Mucosa of stomach (tissue), 1 donor: ENCODE results near the gene CADM2.
"Not testable (repeated sequence)": the region's sequence is repeated elsewhere in the genome, so short reads cannot be mapped to it uniquely, and the experiment has no call there.

Experiments used
- H3K27me3 ChIP-seq: one replicate; pipeline ENCODE4 v1.7.0; 2013; ENCODE audit warnings: mild to moderate bottlenecking, low read length; ENCODE audit not compliant: control insufficient read depth, insufficient read depth
- H3K36me3 ChIP-seq: one replicate; pipeline ENCODE4 v1.7.0; 2013; ENCODE audit warnings: low read length; ENCODE audit not compliant: control insufficient read depth, insufficient read depth
- H3K4me1 ChIP-seq: one replicate; pipeline ENCODE4 v1.7.0; 2013; ENCODE audit warnings: mild to moderate bottlenecking, low read length; ENCODE audit not compliant: control insufficient read depth, insufficient read depth
- H3K4me3 ChIP-seq: one replicate; pipeline ENCODE4 v1.7.0; 2013; ENCODE audit warnings: low read length
- H3K9ac ChIP-seq: one replicate; pipeline ENCODE4 v1.7.0; 2013; ENCODE audit warnings: mild to moderate bottlenecking, low read length, moderate library complexity
- H3K9me3 ChIP-seq: one replicate; pipeline ENCODE4 v1.7.0; 2013; ENCODE audit warnings: mild to moderate bottlenecking, low read length, moderate library complexity; ENCODE audit not compliant: control insufficient read depth
- donor health status: Pancreatic carcinoma.

The CADM2 gene

DNA sequence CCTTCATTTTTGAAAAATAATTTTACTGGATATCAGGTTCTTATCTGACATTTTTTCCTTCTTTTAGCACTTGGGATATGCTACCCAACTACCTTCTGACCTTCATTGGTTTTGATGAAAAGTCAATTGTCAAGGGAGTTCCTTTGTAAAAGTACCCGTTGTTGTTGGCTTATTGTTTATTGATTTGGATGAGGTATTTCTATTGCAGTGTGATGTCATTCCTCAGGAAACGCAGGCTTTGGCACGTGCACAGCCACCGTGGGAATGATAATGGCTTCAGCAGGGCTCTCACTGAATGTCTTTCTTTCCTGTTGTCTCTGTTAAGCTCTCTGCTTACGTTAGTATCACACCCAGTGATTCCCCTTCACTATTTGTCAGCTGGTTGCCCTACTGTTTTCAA is 944.6 kb downstream of the CADM2 start:
- Histone ChIP-seq H3K4me1 (no peaks in the 10 kb centered on the region), H3K9me3 (no peaks in the 10 kb centered on the region), H3K9ac (no peak overlapping the region), H3K4me3 (no peak overlapping the region), H3K27me3 (no peaks in the 10 kb centered on the region), H3K36me3 (no peaks in the 10 kb centered on the region)

GRCh38 chr3:85912980-85913379 is 954.2 kb downstream of the CADM2 start:
- Histone ChIP-seq H3K9me3 (no peaks in the 10 kb centered on the region), H3K4me3 (no peak overlapping the region), H3K9ac (no peak overlapping the region), H3K4me1 (no peaks in the 10 kb centered on the region), H3K36me3 (no peaks in the 10 kb centered on the region), H3K27me3 (no peaks in the 10 kb centered on the region)

DNA sequence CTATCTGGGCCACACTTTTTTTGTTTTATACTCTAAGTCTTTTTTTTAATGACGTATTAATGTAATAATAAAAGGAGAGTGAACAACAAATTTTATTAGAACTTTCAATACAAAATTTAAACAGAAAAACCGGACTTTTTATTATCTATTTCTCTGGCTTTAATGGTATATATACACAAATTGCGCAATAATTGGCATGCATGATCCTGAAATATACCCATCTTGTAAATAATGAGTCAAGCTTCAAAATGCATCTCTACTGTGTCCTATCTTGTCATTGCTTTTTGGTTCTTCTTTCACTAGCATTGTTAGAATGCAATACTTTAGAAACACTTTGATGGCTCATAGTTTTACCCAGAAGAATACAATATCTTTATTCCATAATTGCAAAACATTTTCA is 963.6 kb downstream of the CADM2 start:
- no peak overlapping the region for H3K4me3 ChIP-seq
- no peaks in the 10 kb centered on the region for H3K9me3 ChIP-seq
- no peak overlapping the region for H3K9ac ChIP-seq
- no peaks in the 10 kb centered on the region for H3K4me1 ChIP-seq
- no peaks in the 10 kb centered on the region for H3K27me3 ChIP-seq
- H3K36me3 ChIP-seq: no peaks in the 10 kb centered on the region

GRCh38 chr3:85930718-85931117 is 971.9 kb downstream of the CADM2 start:
- Histone ChIP-seq H3K9ac (no peak overlapping the region), H3K27me3 (no peaks in the 10 kb centered on the region), H3K4me1 (no peaks in the 10 kb centered on the region), H3K4me3 (no peak overlapping the region), H3K36me3 (no peaks in the 10 kb centered on the region), H3K9me3 (no peaks in the 10 kb centered on the region)

DNA sequence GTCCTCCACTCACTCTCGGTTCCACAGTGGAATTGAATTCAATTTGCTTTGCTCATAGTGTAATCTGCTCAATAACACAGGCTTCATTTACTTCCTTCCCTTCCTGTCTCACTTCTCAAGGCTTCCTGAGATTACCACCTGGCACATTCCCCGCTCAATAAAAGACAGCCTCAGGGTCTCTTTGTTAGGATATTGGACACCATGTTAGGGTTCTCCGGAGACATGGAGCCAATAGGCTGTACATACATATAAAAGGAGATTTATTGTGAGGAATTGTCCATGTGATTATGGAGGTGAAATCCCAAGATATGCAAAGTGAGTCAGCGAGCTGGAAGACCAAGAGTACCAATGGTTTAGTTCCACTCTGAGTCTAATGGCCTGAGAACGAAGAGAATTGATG is 974.5 kb downstream of the CADM2 start:
- Histone ChIP-seq H3K4me1 (no peaks in the 10 kb centered on the region), H3K9ac (no peak overlapping the region), H3K4me3 (no peak overlapping the region), H3K36me3 (no peaks in the 10 kb centered on the region), H3K27me3 (no peaks in the 10 kb centered on the region), H3K9me3 (no peaks in the 10 kb centered on the region)

DNA sequence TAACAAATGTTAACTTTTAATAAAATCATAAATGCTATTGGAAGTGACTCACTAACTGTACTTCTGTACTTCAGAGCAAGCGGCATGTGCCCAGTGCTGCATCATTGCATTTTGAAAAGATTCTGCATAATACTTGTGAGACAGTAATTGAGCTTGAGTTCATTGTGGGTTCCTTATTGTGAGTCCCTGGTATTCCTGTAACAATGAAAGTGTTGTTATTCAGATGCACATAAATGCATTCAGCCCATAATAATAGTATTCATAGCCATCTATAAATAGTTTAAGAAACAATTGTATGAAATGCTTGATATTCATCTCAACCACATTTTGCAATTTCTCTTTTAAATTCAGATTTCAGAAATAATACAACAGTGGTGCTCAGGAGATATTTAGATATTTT is 976.4 kb downstream of the CADM2 start:
- H3K27me3 ChIP-seq: no peaks in the 10 kb centered on the region
- H3K4me3 ChIP-seq: no peak overlapping the region
- H3K4me1 ChIP-seq: no peaks in the 10 kb centered on the region
- H3K9ac ChIP-seq: no peak overlapping the region
- no peaks in the 10 kb centered on the region for H3K36me3 ChIP-seq
- H3K9me3 ChIP-seq: no peaks in the 10 kb centered on the region

- Histone ChIP-seq H3K9me3 (no peaks in the 10 kb centered on the region), H3K9ac (no peak overlapping the region), H3K4me3 (no peak overlapping the region), H3K36me3 (no peaks in the 10 kb centered on the region), H3K27me3 (no peaks in the 10 kb centered on the region), H3K4me1 (no peaks in the 10 kb centered on the region)
Observed at GRCh38 chr3:85939074-85939482, 980.3 kb downstream of the CADM2 start.

DNA sequence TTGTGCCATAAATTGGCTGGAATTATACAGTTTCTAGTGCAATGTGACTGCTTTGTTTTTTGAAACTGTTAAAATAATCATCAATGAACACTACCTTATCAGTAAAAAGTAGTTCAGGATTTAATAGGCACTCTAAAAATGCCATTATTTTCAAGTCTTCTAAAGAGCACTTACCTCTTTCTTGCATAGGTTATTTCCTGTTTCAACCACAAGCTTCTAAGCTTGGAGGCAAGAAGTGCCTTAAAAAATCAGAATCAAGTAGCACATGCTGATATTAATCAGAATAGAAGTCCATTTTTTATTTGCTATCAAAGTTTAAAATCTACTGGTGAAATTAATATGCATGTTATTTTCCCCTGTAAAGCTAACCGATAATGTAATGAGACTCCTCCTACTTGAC is 991.6 kb downstream of the CADM2 start:
- no peak overlapping the region for H3K4me3 ChIP-seq
- H3K36me3 ChIP-seq: no peaks in the 10 kb centered on the region
- no peaks in the 10 kb centered on the region for H3K4me1 ChIP-seq
- no peaks in the 10 kb centered on the region for H3K27me3 ChIP-seq
- no peaks in the 10 kb centered on the region for H3K9me3 ChIP-seq
- H3K9ac ChIP-seq: no peak overlapping the region

GRCh38 chr3:85960793-85961192 is 1002.0 kb downstream of the CADM2 start:
- H3K4me1 ChIP-seq: no peaks in the 10 kb centered on the region
- no peaks in the 10 kb centered on the region for H3K9me3 ChIP-seq
- no peak overlapping the region for H3K9ac ChIP-seq
- no peak overlapping the region for H3K4me3 ChIP-seq
- H3K36me3 ChIP-seq: no peaks in the 10 kb centered on the region
- H3K27me3 ChIP-seq: no peaks in the 10 kb centered on the region

DNA sequence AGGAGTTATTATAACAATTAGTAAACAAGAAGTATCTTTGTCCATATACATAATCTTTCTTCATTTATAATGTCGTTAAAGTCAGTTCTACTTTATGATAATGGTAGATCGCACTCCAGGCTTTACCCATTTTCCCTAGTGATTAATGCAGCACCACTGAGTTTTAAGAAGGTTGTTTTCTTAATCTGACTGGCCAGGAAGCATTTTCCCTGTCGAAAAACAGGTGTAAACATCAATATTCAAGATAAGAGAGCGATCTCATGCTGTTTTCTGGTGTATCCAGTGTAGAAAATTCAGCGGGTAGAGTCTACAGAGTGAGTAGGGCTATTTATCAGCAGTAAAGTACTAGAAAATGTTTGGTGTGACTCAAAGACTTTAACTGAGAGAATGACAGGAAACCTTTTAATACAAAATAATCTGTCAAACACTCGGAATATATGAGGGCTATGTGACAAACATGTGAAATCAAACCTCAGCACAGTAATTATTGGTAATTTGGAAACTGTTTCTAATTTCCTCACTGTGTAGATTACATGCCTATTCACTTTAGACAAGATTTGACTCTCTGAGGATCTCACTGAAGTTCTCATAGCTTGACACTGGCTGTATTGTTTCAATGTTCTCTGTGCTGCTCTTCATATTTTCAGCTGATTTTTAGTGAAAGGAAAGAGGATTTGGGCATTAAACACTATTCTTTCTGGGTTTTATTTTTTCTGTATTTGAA is 1019.0 kb downstream of the CADM2 start:
- Histone ChIP-seq H3K4me3 (no peak overlapping the region), H3K9ac (no peak overlapping the region), H3K27me3 (no peaks in the 10 kb centered on the region), H3K9me3 (no peaks in the 10 kb centered on the region), H3K4me1 (no peaks in the 10 kb centered on the region), H3K36me3 (no peaks in the 10 kb centered on the region)

- H3K27me3 ChIP-seq: no peaks in the 10 kb centered on the region
- no peaks in the 10 kb centered on the region for H3K4me1 ChIP-seq
- no peak overlapping the region for H3K4me3 ChIP-seq
- H3K9me3 ChIP-seq: no peaks in the 10 kb centered on the region
- no peaks in the 10 kb centered on the region for H3K36me3 ChIP-seq
- no peak overlapping the region for H3K9ac ChIP-seq
Observed at GRCh38 chr3:85979034-85979433, 1020.2 kb downstream of the CADM2 start.

DNA sequence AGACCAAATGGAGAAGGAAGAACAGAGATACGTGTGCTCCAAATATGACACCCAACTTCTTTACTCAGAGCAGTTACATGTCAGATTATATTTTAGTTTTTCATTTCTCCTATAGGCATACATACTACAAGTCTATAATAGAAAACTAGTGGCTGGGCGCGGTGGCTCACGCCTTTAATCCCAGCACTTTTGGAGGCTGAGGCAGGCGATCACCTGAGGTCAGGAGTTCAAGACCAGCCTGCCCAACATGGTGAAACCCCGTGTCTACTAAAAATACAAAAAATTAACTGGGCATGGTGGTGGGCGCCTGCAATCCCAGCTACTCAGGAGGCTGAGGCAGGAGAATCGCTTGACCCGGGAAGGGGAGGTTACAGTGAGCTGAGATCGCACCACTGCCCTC is 1030.8 kb downstream of the CADM2 start:
- H3K27me3 ChIP-seq, H3K9ac ChIP-seq, H3K4me3 ChIP-seq, H3K36me3 ChIP-seq, H3K9me3 ChIP-seq, H3K4me1 ChIP-seq: not testable (repeated sequence)

GRCh38 chr3:86029590-86029989 is 1070.8 kb downstream of the CADM2 start:
- Histone ChIP-seq H3K4me1 (no peaks in the 10 kb centered on the region), H3K27me3 (no peaks in the 10 kb centered on the region), H3K9me3 (no peaks in the 10 kb centered on the region), H3K4me3 (no peak overlapping the region), H3K9ac (no peak overlapping the region), H3K36me3 (no peaks in the 10 kb centered on the region)
